ENCODE data around the gene ATP2C2.
"Not testable (repeated sequence)": the region's sequence is repeated elsewhere in the genome, so short reads cannot be mapped to it uniquely, and the experiment has no call there.

The ATP2C2 gene

GRCh38 chr16:84334482-84334881, 33.9 kb upstream of the ATP2C2 start:
- H3K14ac ChIP-seq (ENCODE audit: low read length in 2 of 2), result no peak overlapping the region
- H2BK15ac ChIP-seq (ENCODE audit: low read depth, poor library complexity, severe bottlenecking), result no peak overlapping the region
- WGBS, result 75% methylated on average over 1 of the region's 1 CpG
- H3K27ac ChIP-seq (ENCODE audit: low read length, poor library complexity, severe bottlenecking), result no peak overlapping the region
- no peak overlapping the region for H2AK5ac ChIP-seq (ENCODE audit: low read length, severe bottlenecking)
- no peak overlapping the region for H2BK5ac ChIP-seq (ENCODE audit: low read depth, low read length, poor library complexity, severe bottlenecking)
- no peak overlapping the region for H3K23ac ChIP-seq (ENCODE audit: low read length in 2 of 2)
- H3K4me2 ChIP-seq (ENCODE audit: low read length, poor library complexity, severe bottlenecking), result no peak overlapping the region
- H2BK120ac ChIP-seq (ENCODE audit: low read depth, low read length), result no peak overlapping the region
- H3K79me1 ChIP-seq (replicated peaks; ENCODE audit: low read length, poor library complexity, severe bottlenecking), result no peaks in the 10 kb centered on the region
- no peak overlapping the region for H3K4me3 ChIP-seq (ENCODE audit: insufficient read depth in 1 of 2, low read depth in 1 of 2, low read length in 2 of 2)
- no peak overlapping the region for H2AFZ ChIP-seq (ENCODE audit: low read depth, low read length)
- no peak for DNase-seq
- H3K9ac ChIP-seq (ENCODE audit: low read length), result no peak overlapping the region
- no peak overlapping the region for H4K91ac ChIP-seq (ENCODE audit: low read length)
- no peak overlapping the region for H2BK12ac ChIP-seq (ENCODE audit: low read length in 2 of 2)
- peaks cover 8% of the 10 kb centered on the region for H3K9me3 ChIP-seq (ENCODE audit: control insufficient read depth, low read length)
- no peaks in the 10 kb centered on the region for H3K36me3 ChIP-seq (ENCODE audit: control insufficient read depth in 1 of 2, insufficient read depth in 2 of 2, low read depth in 1 of 2, low read length in 2 of 2)
- no peak overlapping the region for H4K8ac ChIP-seq (ENCODE audit: low read length)
- H3K18ac ChIP-seq (ENCODE audit: low read depth in 1 of 2, low read length in 2 of 2), result no peak overlapping the region
- H3K4me1 ChIP-seq (ENCODE audit: control insufficient read depth, insufficient read depth, low read depth, low read length), result no peaks in the 10 kb centered on the region
- no peak overlapping the region for H3K4ac ChIP-seq (ENCODE audit: low read depth in 1 of 2, low read length in 2 of 2)
- peaks cover 16 to 30% of the 10 kb centered on the region in 2 experiments for H3K27me3 ChIP-seq (ENCODE audit: control insufficient read depth in 1 of 2, insufficient read depth in 1 of 2, low read length in 2 of 2)

GRCh38 chr16:84337236-84337635, 31.1 kb upstream of the ATP2C2 start:
- H4K91ac ChIP-seq (ENCODE audit: low read length); H4K8ac ChIP-seq (ENCODE audit: low read length); H2BK5ac ChIP-seq (ENCODE audit: low read depth, low read length, poor library complexity, severe bottlenecking); H3K4me2 ChIP-seq (ENCODE audit: low read length, poor library complexity, severe bottlenecking); H3K4ac ChIP-seq (ENCODE audit: low read depth in 1 of 2, low read length in 2 of 2); H3K23ac ChIP-seq (ENCODE audit: low read length in 2 of 2); H2BK15ac ChIP-seq (ENCODE audit: low read depth, poor library complexity, severe bottlenecking); H2BK120ac ChIP-seq (ENCODE audit: low read depth, low read length); H3K36me3 ChIP-seq (ENCODE audit: control insufficient read depth in 1 of 2, insufficient read depth in 2 of 2, low read depth in 1 of 2, low read length in 2 of 2); H3K79me1 ChIP-seq (replicated peaks; ENCODE audit: low read length, poor library complexity, severe bottlenecking); H3K18ac ChIP-seq (ENCODE audit: low read depth in 1 of 2, low read length in 2 of 2); H3K4me1 ChIP-seq (ENCODE audit: control insufficient read depth, insufficient read depth, low read depth, low read length); H3K14ac ChIP-seq (ENCODE audit: low read length in 2 of 2); H2BK12ac ChIP-seq (ENCODE audit: low read length in 2 of 2); DNase-seq; H3K9ac ChIP-seq (ENCODE audit: low read length); H3K4me3 ChIP-seq (ENCODE audit: insufficient read depth in 1 of 2, low read depth in 1 of 2, low read length in 2 of 2); H2AK5ac ChIP-seq (ENCODE audit: low read length, severe bottlenecking); H3K9me3 ChIP-seq (ENCODE audit: control insufficient read depth, low read length); H3K27ac ChIP-seq (ENCODE audit: low read length, poor library complexity, severe bottlenecking); H2AFZ ChIP-seq (ENCODE audit: low read depth, low read length): not testable (repeated sequence)
- H3K27me3 ChIP-seq (ENCODE audit: control insufficient read depth in 1 of 2, insufficient read depth in 1 of 2, low read length in 2 of 2), result peaks cover 23 to 44% of the 10 kb centered on the region in 2 experiments

- no peak overlapping the region for H2BK12ac ChIP-seq (ENCODE audit: low read length in 2 of 2)
- no peak overlapping the region for H2BK15ac ChIP-seq (ENCODE audit: low read depth, poor library complexity, severe bottlenecking)
- no peaks in the 10 kb centered on the region for H3K4me1 ChIP-seq (ENCODE audit: control insufficient read depth, insufficient read depth, low read depth, low read length)
- no peak overlapping the region for H2BK5ac ChIP-seq (ENCODE audit: low read depth, low read length, poor library complexity, severe bottlenecking)
- WGBS, result 81% methylated on average over 5 of the region's 5 CpGs
- no peak overlapping the region for H3K18ac ChIP-seq (ENCODE audit: low read depth in 1 of 2, low read length in 2 of 2)
- H2BK120ac ChIP-seq (ENCODE audit: low read depth, low read length), result no peak overlapping the region
- peaks cover 8% of the 10 kb centered on the region for H3K9me3 ChIP-seq (ENCODE audit: control insufficient read depth, low read length)
- no peak overlapping the region for H2AK5ac ChIP-seq (ENCODE audit: low read length, severe bottlenecking)
- H4K8ac ChIP-seq (ENCODE audit: low read length), result no peak overlapping the region
- H2AFZ ChIP-seq (ENCODE audit: low read depth, low read length), result no peak overlapping the region
- H3K27ac ChIP-seq (ENCODE audit: low read length, poor library complexity, severe bottlenecking), result no peak overlapping the region
- peaks cover 14 to 40% of the 10 kb centered on the region in 2 experiments for H3K27me3 ChIP-seq (ENCODE audit: control insufficient read depth in 1 of 2, insufficient read depth in 1 of 2, low read length in 2 of 2)
- H3K14ac ChIP-seq (ENCODE audit: low read length in 2 of 2), result no peak overlapping the region
- H3K4me3 ChIP-seq (ENCODE audit: insufficient read depth in 1 of 2, low read depth in 1 of 2, low read length in 2 of 2), result no peak overlapping the region
- H3K23ac ChIP-seq (ENCODE audit: low read length in 2 of 2), result no peak overlapping the region
- DNase-seq, result no peak
- H3K36me3 ChIP-seq (ENCODE audit: control insufficient read depth in 1 of 2, insufficient read depth in 2 of 2, low read depth in 1 of 2, low read length in 2 of 2), result no peaks in the 10 kb centered on the region
- H3K4me2 ChIP-seq (ENCODE audit: low read length, poor library complexity, severe bottlenecking), result no peak overlapping the region
- no peak overlapping the region for H3K9ac ChIP-seq (ENCODE audit: low read length)
- H3K4ac ChIP-seq (ENCODE audit: low read depth in 1 of 2, low read length in 2 of 2), result no peak overlapping the region
- no peaks in the 10 kb centered on the region for H3K79me1 ChIP-seq (replicated peaks; ENCODE audit: low read length, poor library complexity, severe bottlenecking)
- no peak overlapping the region for H4K91ac ChIP-seq (ENCODE audit: low read length)
These were observed 29.0 kb upstream of the ATP2C2 start for GRCh38 chr16:84339311-84339710.

- H3K4me2 ChIP-seq (ENCODE audit: low read length, poor library complexity, severe bottlenecking), result no peak overlapping the region
- H3K4me3 ChIP-seq (ENCODE audit: insufficient read depth in 1 of 2, low read depth in 1 of 2, low read length in 2 of 2), result no peak overlapping the region
- H3K23ac ChIP-seq (ENCODE audit: low read length in 2 of 2), result no peak overlapping the region
- peaks cover 8% of the 10 kb centered on the region for H3K9me3 ChIP-seq (ENCODE audit: control insufficient read depth, low read length)
- no peak overlapping the region for H2AK5ac ChIP-seq (ENCODE audit: low read length, severe bottlenecking)
- no peak overlapping the region for H3K14ac ChIP-seq (ENCODE audit: low read length in 2 of 2)
- H3K79me1 ChIP-seq (replicated peaks; ENCODE audit: low read length, poor library complexity, severe bottlenecking), result no peaks in the 10 kb centered on the region
- H3K18ac ChIP-seq (ENCODE audit: low read depth in 1 of 2, low read length in 2 of 2), result no peak overlapping the region
- H4K91ac ChIP-seq (ENCODE audit: low read length), result no peak overlapping the region
- H3K9ac ChIP-seq (ENCODE audit: low read length), result no peak overlapping the region
- H3K27ac ChIP-seq (ENCODE audit: low read length, poor library complexity, severe bottlenecking), result no peak overlapping the region
- H3K4me1 ChIP-seq (ENCODE audit: control insufficient read depth, insufficient read depth, low read depth, low read length), result no peaks in the 10 kb centered on the region
- no peak overlapping the region for H3K4ac ChIP-seq (ENCODE audit: low read depth in 1 of 2, low read length in 2 of 2)
- peaks cover 18 to 44% of the 10 kb centered on the region in 2 experiments for H3K27me3 ChIP-seq (ENCODE audit: control insufficient read depth in 1 of 2, insufficient read depth in 1 of 2, low read length in 2 of 2)
- 81% methylated on average over 9 of the region's 9 CpGs for WGBS
- no peak overlapping the region for H2BK5ac ChIP-seq (ENCODE audit: low read depth, low read length, poor library complexity, severe bottlenecking)
- H2AFZ ChIP-seq (ENCODE audit: low read depth, low read length), result no peak overlapping the region
- H3K36me3 ChIP-seq (ENCODE audit: control insufficient read depth in 1 of 2, insufficient read depth in 2 of 2, low read depth in 1 of 2, low read length in 2 of 2), result no peaks in the 10 kb centered on the region
- H2BK120ac ChIP-seq (ENCODE audit: low read depth, low read length), result no peak overlapping the region
- H2BK15ac ChIP-seq (ENCODE audit: low read depth, poor library complexity, severe bottlenecking), result no peak overlapping the region
- no peak overlapping the region for H4K8ac ChIP-seq (ENCODE audit: low read length)
- H2BK12ac ChIP-seq (ENCODE audit: low read length in 2 of 2), result no peak overlapping the region
- no peak for DNase-seq
These were observed 28.6 kb upstream of the ATP2C2 start for GRCh38 chr16:84339766-84340165.
